ENCODE results near the gene HOXD9.

- TF ChIP-seq CTCF (conservative IDR thresholded peaks at IDR 0.05; ENCODE audit: low read depth, low read length) (no peak), EZH2phosphoT487 (IDR thresholded peaks at IDR 0.05; ENCODE audit: borderline replicate concordance, low read length) (no peak)
These were observed 28.6 kb upstream of the HOXD9 start for GRCh38 chr2:176093898-176094249.

Data from PC-3 (cell line).